NK-92 (cell line): ENCODE results near the gene OBP2A.

Source experiments
- DNase-seq: peaks from one replicate; lab custom pipeline; 2025; ENCODE audit not compliant: unreplicated experiment; lab: John Stamatoyannopoulos, UW

OBP2A gene

GRCh38 chr9:135592331-135592590 lies 46.3 kb downstream of the OBP2A start:
- DNase-seq: no peak

- no peak for DNase-seq
Observed at GRCh38 chr9:135592625-135593024, 46.7 kb downstream of the OBP2A start.

GRCh38 chr9:135596211-135596610 lies 50.3 kb downstream of the OBP2A start:
- no peak for DNase-seq
